Mesodermal cell (in vitro differentiated cells): ENCODE results near the gene PDCD10.

ENCODE experiments used
- H3K27ac ChIP-seq: 2 replicates; pipeline ENCODE4 v1.7.0; 2013; ENCODE audit warnings: mild to moderate bottlenecking, low read depth, low read length, moderate library complexity; ENCODE audit not compliant: severe bottlenecking
- H3K36me3 ChIP-seq: 2 replicates; pipeline ENCODE4 v1.7.1; 2013; ENCODE audit warnings: mild to moderate bottlenecking, low read length, moderate library complexity; ENCODE audit not compliant: control insufficient read depth, insufficient read depth
- H3K4me1 ChIP-seq: one replicate; pipeline ENCODE4 v1.7.1; 2013; ENCODE audit warnings: mild to moderate bottlenecking, low read length; ENCODE audit not compliant: insufficient read depth, control insufficient read depth, poor library complexity, severe bottlenecking
- H3K4me3 ChIP-seq: 2 replicates; pipeline ENCODE4 v1.7.0; 2013; ENCODE audit warnings: low read length, control low read depth, mild to moderate bottlenecking; ENCODE audit not compliant: insufficient read depth, poor library complexity, severe bottlenecking; ENCODE audit errors: extremely low read depth
- H3K9me3 ChIP-seq: 2 replicates; pipeline ENCODE4 v1.7.1; 2013; ENCODE audit warnings: mild to moderate bottlenecking, low read length, moderate library complexity; ENCODE audit not compliant: control insufficient read depth
- WGBS, 2 experiments: methylation state at CpG; one replicate each; pipeline ENCODE4 v1.1.5; 2013; ENCODE audit warnings: missing lambda C conversion rate in 2 of 2; ENCODE audit not compliant: insufficient coverage in 2 of 2; 5-methylcytosine and 5-hydroxymethylcytosine counted together

The PDCD10 gene

GRCh38 chr3:167750272-167750971 is 15.7 kb upstream of the PDCD10 start:
- Histone ChIP-seq H3K4me1 (no peaks in the 10 kb centered on the region), H3K4me3 (no peak overlapping the region), H3K36me3 (no peaks in the 10 kb centered on the region), H3K27ac (no peak overlapping the region), H3K9me3 (no peaks in the 10 kb centered on the region)
- WGBS, 2 experiments, result 83 to 96% methylated on average over 2 of the region's 3 CpGs

- 100% methylated on average over 1 of the region's 2 CpGs; no CpG with 5 or more reads in 1 of the 2 experiments for WGBS, 2 experiments
- Histone ChIP-seq H3K9me3 (no peaks in the 10 kb centered on the region), H3K27ac (no peak overlapping the region), H3K4me1 (no peaks in the 10 kb centered on the region), H3K4me3 (no peak overlapping the region), H3K36me3 (no peaks in the 10 kb centered on the region)
Measured at GRCh38 chr3:167749728-167750127, 15.0 kb upstream of the PDCD10 start.

GRCh38 chr3:167749209-167749608 is 14.5 kb upstream of the PDCD10 start:
- no peaks in the 10 kb centered on the region for H3K4me1 ChIP-seq
- no peaks in the 10 kb centered on the region for H3K36me3 ChIP-seq
- no peak overlapping the region for H3K27ac ChIP-seq
- H3K9me3 ChIP-seq, result no peaks in the 10 kb centered on the region
- H3K4me3 ChIP-seq, result no peak overlapping the region

DNA sequence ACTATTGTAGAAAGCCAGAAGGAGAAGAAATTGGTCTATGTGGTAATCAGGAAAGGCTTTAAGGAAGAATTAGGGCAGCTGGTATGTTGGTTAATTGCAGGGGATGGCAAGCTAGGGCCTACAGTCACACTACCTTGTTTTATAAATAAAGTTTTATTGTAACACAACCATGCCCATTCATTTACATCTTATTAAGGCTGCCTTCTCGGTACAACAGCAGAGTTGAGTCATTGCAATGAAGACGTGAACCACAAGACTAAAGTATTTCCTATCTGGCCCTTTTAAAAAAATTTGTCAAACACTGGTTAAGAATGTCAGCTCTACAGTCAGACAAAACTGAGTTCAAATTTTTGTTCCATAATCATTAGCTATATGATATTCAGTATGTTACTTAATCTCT is 9.1 kb upstream of the PDCD10 start:
- Histone ChIP-seq H3K27ac (no peak overlapping the region), H3K4me1 (no peaks in the 10 kb centered on the region), H3K9me3 (no peaks in the 10 kb centered on the region), H3K4me3 (no peak overlapping the region), H3K36me3 (no peaks in the 10 kb centered on the region)
- WGBS, 2 experiments, result 93% methylated on average over 2 of the region's 2 CpGs; no CpG with 5 or more reads in 1 of the 2 experiments

GRCh38 chr3:167742338-167742737 is 7.6 kb upstream of the PDCD10 start:
- WGBS, 2 experiments, result 100% methylated on average over 1 of the region's 2 CpGs; no CpG with 5 or more reads in 1 of the 2 experiments
- Histone ChIP-seq H3K27ac (no peak overlapping the region), H3K36me3 (no peaks in the 10 kb centered on the region)

DNA sequence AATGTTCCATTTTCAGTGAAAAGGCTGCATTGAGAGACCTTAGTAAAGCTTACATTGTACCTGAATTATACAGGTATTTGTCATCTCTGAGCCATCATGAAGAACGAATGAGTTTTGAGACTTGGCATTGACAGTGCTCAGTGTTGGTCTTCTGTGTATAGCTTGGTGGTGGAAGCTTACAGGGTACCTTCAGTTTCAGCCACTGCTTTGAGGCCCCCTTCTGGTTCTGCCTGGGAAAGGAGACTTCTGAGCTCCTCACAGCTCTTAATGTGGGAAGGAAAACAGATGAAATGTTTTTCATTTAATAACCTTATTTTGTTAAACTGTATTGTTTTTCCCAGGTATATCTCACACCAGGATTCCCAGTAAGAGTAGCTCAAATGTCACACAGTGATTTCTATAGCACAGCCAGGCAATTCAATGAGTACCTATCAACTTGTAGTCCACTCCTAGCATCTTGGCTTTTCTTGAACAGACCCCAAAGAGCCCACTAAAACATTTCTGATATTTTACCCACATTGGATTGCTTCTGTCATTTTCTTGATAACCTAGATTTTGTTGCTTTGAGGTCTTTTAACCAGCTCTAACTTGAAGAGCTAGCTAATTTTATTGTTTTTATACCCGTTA is 6.4 kb upstream of the PDCD10 start:
- no peak overlapping the region for H3K27ac ChIP-seq
- H3K4me1 ChIP-seq, result peaks cover 1% of the 10 kb centered on the region
- H3K36me3 ChIP-seq, result no peaks in the 10 kb centered on the region
- no peak overlapping the region for H3K4me3 ChIP-seq
- 50% methylated on average over 2 of the region's 2 CpGs; no CpG with 5 or more reads in 1 of the 2 experiments for WGBS, 2 experiments
- H3K9me3 ChIP-seq, result no peaks in the 10 kb centered on the region

More at GRCh38 chr3:167742338-167742737, 7.6 kb upstream of the PDCD10 start:
- no peaks in the 10 kb centered on the region for H3K4me1 ChIP-seq
- H3K9me3 ChIP-seq, result no peaks in the 10 kb centered on the region
- no peak overlapping the region for H3K4me3 ChIP-seq

DNA sequence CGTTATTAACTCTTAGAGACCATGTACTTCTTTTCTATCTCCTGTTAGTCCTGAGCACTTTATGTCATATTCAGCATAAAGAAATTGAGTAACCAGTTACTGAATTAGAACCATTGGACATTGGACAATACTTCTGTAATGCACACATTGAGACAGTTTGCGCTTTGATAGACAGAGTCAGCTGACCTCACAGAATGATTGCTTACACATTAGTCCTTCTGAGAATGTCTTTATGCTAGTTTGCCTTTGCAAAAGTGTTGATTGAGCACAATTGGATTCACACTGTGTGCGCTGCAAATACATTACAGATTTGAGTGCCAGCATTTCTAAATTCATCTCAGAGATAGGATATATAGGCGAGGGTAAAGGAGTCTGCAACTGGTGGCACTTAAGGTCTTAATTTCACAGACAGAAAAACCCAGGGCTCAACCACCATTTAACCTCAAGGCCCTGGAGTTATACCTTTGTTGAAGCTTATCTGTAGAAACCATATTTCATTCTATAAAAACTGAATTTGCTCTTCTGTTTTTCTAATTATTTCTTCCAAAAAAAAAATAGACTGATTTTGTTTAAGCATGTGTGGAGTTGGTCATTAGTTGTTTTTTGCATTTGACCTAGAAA is 4.6 kb upstream of the PDCD10 start:
- Histone ChIP-seq H3K9me3 (no peaks in the 10 kb centered on the region), H3K4me3 (no peak overlapping the region), H3K36me3 (no peaks in the 10 kb centered on the region), H3K4me1 (peaks cover 4% of the 10 kb centered on the region), H3K27ac (no peak overlapping the region)
- WGBS, 2 experiments, result 83 to 86% methylated on average over 1 to 2 of the region's 4 CpGs

DNA sequence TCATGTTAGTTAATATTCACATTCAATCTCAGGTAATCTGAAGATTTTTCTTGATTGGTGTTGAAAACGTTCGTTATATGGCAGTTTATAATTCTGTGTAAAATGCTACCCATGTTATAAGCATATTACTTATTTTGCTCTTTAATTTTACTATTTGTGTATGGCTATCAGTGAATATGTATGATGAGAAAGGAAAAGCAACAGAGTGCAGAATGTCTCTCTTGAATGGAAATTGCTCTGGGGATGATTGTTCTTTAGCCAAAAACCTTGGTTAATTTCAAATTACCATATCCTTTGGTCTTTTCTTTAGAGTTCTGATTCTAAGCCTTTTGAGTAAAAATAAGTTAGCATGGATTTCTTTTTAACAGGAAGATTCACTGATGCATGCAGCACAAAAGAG is 3.3 kb upstream of the PDCD10 start:
- Histone ChIP-seq H3K4me3 (no peak overlapping the region), H3K4me1 (peaks cover 4% of the 10 kb centered on the region), H3K36me3 (no peaks in the 10 kb centered on the region), H3K9me3 (no peaks in the 10 kb centered on the region), H3K27ac (no peak overlapping the region)
- whole genome bisulfite sequencing, 2 experiments, result no CpG with 5 or more reads among the region's 2 CpGs

GRCh38 chr3:167736997-167737396 is 2.3 kb upstream of the PDCD10 start:
- Histone ChIP-seq H3K4me3 (no peak overlapping the region), H3K4me1 (peaks cover 4% of the 10 kb centered on the region), H3K36me3 (no peaks in the 10 kb centered on the region), H3K9me3 (no peaks in the 10 kb centered on the region), H3K27ac (no peak overlapping the region)
- 100% methylated on average over 1 of the region's 2 CpGs; no CpG with 5 or more reads in 1 of the 2 experiments for WGBS, 2 experiments

- WGBS, 2 experiments, result 41 to 70% methylated on average over 3 to 4 of the region's 7 CpGs
- Histone ChIP-seq H3K27ac (no peak overlapping the region), H3K4me1 (peaks cover 4% of the 10 kb centered on the region), H3K36me3 (peaks cover 3% of the 10 kb centered on the region), H3K4me3 (peak overlapping the region; percentile 95), H3K9me3 (no peaks in the 10 kb centered on the region)
Measured at GRCh38 chr3:167736264-167736787, 1.6 kb upstream of the PDCD10 start.
